ENCODE results near the gene GORASP2.

The GORASP2 gene

GRCh38 chr2:170932166-170932565 is 3.1 kb downstream of the GORASP2 start:
- no peaks in the 10 kb centered on the region for H4K20me1 ChIP-seq (ENCODE audit: insufficient read depth, low read length)
- no peak overlapping the region for H2AFZ ChIP-seq (ENCODE audit: low read length)
- no peak overlapping the region for H3K4me3 ChIP-seq (ENCODE audit: low read depth, low read length, poor library complexity, severe bottlenecking)
- peaks cover 77% of the 10 kb centered on the region for H3K79me2 ChIP-seq (ENCODE audit: insufficient read depth, low read length)
- H3K27me3 ChIP-seq (ENCODE audit: insufficient read depth, low read length): no peaks in the 10 kb centered on the region
- no peak overlapping the region for H3K27ac ChIP-seq (ENCODE audit: low read depth, low read length, poor library complexity, severe bottlenecking)
- H3K36me3 ChIP-seq (ENCODE audit: insufficient read depth, low read length): peaks cover 39% of the 10 kb centered on the region
- peak overlapping the region; percentile 1; the same call in 1 of the 2 replicates for H3K4me2 ChIP-seq (ENCODE audit: low read length)
- no peak for TF ChIP-seq CTCF (IDR thresholded peaks at IDR 0.05; ENCODE audit: low read length)
- TF ChIP-seq EZH2 (IDR thresholded peaks at IDR 0.05; ENCODE audit: borderline replicate concordance, low read length): no peak
- H3K9me3 ChIP-seq (ENCODE audit: low read length): no peaks in the 10 kb centered on the region; the same call in 1 of the 2 replicates
- 0 out of 2 replicates have a peak overlapping the region, but pooled peaks have one; percentile 3 for H3K9ac ChIP-seq (ENCODE audit: low read length)
- H3K9me2 ChIP-seq (ENCODE audit: low read depth, low read length): no peaks in the 10 kb centered on the region
- H3F3A ChIP-seq (ENCODE audit: insufficient read depth, low read length): no peaks in the 10 kb centered on the region
- peaks cover 34% of the 10 kb centered on the region for H3K4me1 ChIP-seq (ENCODE audit: insufficient read depth, low read length, severe bottlenecking)

GRCh38 chr2:170932948-170933347 is 3.9 kb downstream of the GORASP2 start:
- no peak overlapping the region for H3K9ac ChIP-seq (ENCODE audit: low read length)
- H3K4me1 ChIP-seq (ENCODE audit: insufficient read depth, low read length, severe bottlenecking): peaks cover 32% of the 10 kb centered on the region
- H3K4me2 ChIP-seq (ENCODE audit: low read length): no peak overlapping the region
- TF ChIP-seq EZH2 (IDR thresholded peaks at IDR 0.05; ENCODE audit: borderline replicate concordance, low read length): no peak
- no peak for TF ChIP-seq CTCF (IDR thresholded peaks at IDR 0.05; ENCODE audit: low read length)
- H3F3A ChIP-seq (ENCODE audit: insufficient read depth, low read length): no peaks in the 10 kb centered on the region
- H3K27me3 ChIP-seq (ENCODE audit: insufficient read depth, low read length): no peaks in the 10 kb centered on the region
- H3K9me2 ChIP-seq (ENCODE audit: low read depth, low read length): no peaks in the 10 kb centered on the region
- peaks cover 46% of the 10 kb centered on the region for H3K36me3 ChIP-seq (ENCODE audit: insufficient read depth, low read length)
- no peak overlapping the region for H3K4me3 ChIP-seq (ENCODE audit: low read depth, low read length, poor library complexity, severe bottlenecking)
- no peak overlapping the region for H2AFZ ChIP-seq (ENCODE audit: low read length)
- H3K9me3 ChIP-seq (ENCODE audit: low read length): no peaks in the 10 kb centered on the region
- H4K20me1 ChIP-seq (ENCODE audit: insufficient read depth, low read length): no peaks in the 10 kb centered on the region
- no peak overlapping the region for H3K27ac ChIP-seq (ENCODE audit: low read depth, low read length, poor library complexity, severe bottlenecking)
- peaks cover 85% of the 10 kb centered on the region for H3K79me2 ChIP-seq (ENCODE audit: insufficient read depth, low read length)

GRCh38 chr2:170937709-170938379 is 8.8 kb downstream of the GORASP2 start:
- Histone ChIP-seq H3F3A (ENCODE audit: insufficient read depth, low read length) (no peaks in the 10 kb centered on the region), H3K36me3 (ENCODE audit: insufficient read depth, low read length) (peaks cover 48% of the 10 kb centered on the region), H3K4me3 (ENCODE audit: low read depth, low read length, poor library complexity, severe bottlenecking) (no peak overlapping the region), H3K4me2 (ENCODE audit: low read length) (no peak overlapping the region), H3K9ac (ENCODE audit: low read length) (no peak overlapping the region), H2AFZ (ENCODE audit: low read length) (no peak overlapping the region), H4K20me1 (ENCODE audit: insufficient read depth, low read length) (no peaks in the 10 kb centered on the region), H3K9me2 (ENCODE audit: low read depth, low read length) (no peaks in the 10 kb centered on the region), H3K9me3 (ENCODE audit: low read length) (peaks cover 9% of the 10 kb centered on the region), H3K79me2 (ENCODE audit: insufficient read depth, low read length) (peaks cover 98% of the 10 kb centered on the region), H3K27ac (ENCODE audit: low read depth, low read length, poor library complexity, severe bottlenecking) (no peak overlapping the region), H3K27me3 (ENCODE audit: insufficient read depth, low read length) (no peaks in the 10 kb centered on the region), H3K4me1 (ENCODE audit: insufficient read depth, low read length, severe bottlenecking) (peaks cover 15% of the 10 kb centered on the region)
- no peak for TF ChIP-seq CTCF (IDR thresholded peaks at IDR 0.05; ENCODE audit: low read length)
- no peak for TF ChIP-seq EZH2 (IDR thresholded peaks at IDR 0.05; ENCODE audit: borderline replicate concordance, low read length)

All from OCI-LY1 (cell line).